HG02981 (cell line): Measurements from ENCODE around the gene MAP4.
"Not testable (repeated sequence)": the region's sequence is repeated elsewhere in the genome, so short reads cannot be mapped to it uniquely, and the experiment has no call there.

ENCODE experiments used
- ATAC-seq: cut with Tn5 transposase; IDR thresholded peaks from one replicate; pipeline ENCODE4 v1.9.1; 2021; ENCODE audit warnings: mild to moderate bottlenecking, moderate library complexity; ENCODE audit not compliant: unreplicated experiment

MAP4 gene

GRCh38 chr3:47897954-47898353, 118.3 kb downstream of the MAP4 start:
- no peak for ATAC-seq

- no peak for ATAC-seq
These were observed 119.5 kb downstream of the MAP4 start for GRCh38 chr3:47896736-47897135.

DNA sequence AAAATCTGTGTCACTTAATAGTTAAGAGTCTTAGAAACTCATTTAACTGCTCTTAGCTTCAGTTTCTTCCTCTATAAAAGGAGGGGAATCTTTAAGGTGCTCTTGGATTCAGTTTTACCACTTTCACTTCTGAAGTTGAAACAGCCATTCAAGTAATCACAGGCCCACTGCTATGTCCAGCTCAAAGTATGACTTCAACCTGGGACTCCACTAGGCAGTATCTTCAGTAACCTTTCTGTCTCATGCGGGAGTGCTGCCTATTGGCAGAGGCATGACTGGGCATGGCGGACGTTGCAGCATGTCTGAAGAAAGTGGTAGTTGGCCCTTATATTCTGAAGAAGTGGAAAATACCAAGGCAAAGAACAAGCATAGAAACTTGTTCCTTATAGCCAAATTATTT, 121.0 kb downstream of the MAP4 start:
- ATAC-seq: no peak

DNA sequence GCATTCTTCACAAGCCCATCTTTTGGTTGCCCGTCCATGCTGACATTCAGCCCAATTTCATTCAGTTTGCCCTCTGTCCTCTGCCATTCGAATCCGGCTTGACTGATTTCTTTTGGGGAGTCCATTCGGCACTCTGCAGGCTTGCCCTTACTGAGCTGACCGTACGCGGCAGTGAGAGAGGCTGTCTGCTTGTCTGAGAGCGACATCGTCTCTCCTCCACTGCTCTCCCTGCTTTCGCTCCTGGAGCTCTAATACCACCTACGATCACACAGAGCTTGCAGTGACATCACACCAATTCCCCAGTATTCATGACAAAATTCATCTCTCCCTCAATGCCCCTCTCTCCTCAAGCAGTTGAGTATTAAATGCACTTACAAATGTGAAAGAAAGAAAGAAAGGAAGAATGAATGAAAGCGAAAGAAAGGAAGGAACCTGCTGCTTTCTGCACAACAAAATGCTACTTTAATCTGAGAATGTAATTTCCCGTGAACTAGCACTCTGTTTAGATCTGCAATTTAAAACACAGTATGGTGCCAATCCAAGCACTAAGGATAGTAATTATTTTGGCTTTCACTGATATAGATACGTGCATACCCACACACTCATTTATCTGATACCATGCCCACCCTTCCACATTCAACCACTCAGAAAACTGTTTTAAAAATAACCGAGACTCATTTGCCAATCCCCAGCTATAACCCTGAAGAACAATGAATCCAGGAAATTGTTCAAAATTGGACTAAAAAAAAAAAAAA, 123.8 kb downstream of the MAP4 start:
- ATAC-seq: no peak

- ATAC-seq: no peak
These were observed 124.6 kb downstream of the MAP4 start for GRCh38 chr3:47891613-47892005.

- no peak for ATAC-seq
These were observed 125.2 kb downstream of the MAP4 start for GRCh38 chr3:47890828-47891612.

- no peak for ATAC-seq
These were observed 125.9 kb downstream of the MAP4 start for GRCh38 chr3:47890126-47890827.

DNA sequence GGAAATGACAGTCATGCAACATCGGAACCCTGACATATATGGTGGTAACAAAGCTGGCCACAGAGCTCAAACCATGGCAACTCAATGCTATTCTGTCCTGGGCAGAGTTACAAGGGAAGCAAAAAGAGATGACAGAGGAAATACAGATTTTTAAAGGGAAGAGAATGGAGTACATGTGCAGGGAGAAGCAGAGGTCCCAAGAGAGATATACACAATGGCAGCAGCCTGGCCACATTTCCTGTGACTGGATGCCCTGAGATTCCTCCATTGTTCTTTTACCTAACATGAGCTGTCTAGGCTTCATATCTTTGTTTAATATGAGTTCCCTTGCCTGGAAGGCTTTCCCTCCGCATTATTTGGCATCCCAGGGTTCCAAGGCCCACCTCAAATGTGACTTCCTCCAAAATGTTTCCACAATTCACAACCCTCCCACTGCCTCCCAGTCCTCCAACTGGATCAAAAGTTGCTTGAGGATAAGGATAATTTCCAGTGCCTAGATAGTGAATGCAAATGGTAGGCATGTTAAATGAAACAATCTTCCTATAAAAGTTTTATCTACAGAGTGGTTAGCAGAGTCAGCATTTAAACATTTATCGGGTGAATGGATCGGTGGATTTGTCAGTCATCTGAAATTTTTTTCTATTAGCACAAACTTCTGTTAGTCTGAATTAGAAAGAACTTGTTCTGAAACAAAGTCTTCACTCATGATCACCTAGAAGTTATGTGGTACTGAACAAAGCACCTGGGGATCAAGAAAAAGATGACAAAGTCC, 127.0 kb downstream of the MAP4 start:
- ATAC-seq: no peak

DNA sequence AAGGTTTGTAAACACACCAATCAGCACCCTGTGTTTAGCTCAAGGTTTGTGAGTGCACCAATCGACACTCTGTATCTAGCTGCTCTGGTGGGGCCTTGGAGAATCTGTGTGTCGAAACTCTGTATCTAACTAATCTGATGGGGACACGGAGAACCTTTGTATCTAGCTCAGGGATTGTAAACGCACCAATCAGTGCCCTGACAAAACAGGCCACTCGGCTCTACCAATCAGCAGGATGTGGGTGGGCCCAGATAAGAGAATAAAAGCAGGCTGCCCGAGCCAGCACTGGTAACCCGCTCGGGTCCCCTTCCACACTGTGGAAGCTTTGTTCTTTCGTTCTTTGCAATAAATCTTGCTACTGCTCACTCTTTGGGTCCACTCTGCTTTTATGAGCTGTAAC, 128.2 kb downstream of the MAP4 start:
- not testable (repeated sequence) for ATAC-seq

DNA sequence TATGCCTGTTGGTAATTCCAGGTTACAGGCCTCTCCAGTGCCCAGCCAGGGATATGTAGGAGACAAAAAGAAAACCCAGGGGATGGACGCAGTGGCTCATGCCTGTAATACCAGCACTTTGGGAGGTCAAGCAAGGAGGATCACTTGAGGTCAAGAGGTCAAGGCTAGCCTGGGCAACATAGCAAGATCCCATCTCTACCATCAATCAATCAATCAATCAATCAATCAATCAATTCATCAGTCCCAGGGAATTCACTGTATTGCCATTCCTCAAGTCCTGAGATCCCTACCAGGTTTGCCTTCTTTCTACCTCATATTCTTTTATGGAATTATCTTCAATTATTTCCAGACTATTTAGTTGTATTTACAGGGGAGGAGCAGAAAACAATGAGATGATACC, 131.0 kb downstream of the MAP4 start:
- ATAC-seq: no peak

DNA sequence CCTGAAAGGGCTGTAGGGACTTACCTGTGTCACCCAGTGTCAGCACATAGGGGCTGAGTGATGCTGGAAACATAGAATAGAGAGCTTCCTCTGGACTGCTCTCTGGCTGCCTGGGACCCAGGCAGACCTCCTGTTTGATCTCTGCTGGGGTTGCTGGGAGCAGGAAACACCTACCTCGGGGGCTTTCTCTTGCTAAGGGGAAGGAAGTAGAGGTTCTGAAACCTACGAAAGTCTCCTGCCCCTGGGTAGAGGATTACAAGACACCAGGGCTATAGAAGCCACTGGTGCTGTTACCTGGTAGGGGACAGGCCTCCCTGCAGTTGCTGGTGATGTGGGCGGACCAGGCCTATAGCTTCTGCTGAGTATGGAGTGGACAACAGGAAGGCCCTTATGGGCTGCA, 131.6 kb downstream of the MAP4 start:
- no peak for ATAC-seq

DNA sequence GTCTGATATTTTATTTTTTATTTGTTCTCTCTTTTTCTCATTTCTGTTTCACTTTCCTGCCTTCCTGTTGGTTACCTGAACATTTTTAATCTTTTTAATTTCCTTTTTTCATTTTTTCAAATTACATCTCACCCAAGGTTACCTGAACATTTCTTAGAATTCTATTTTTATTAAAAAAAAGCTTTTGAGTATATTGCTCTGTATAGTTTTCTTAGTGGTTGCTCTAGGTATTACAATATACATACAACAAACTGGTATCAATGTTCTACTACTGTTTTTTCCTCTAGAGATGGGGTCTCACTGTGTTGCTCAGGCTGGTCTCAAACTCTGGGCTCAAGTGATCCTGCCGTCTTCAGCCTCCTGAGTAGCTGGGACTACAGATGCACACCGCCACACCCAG, 133.9 kb downstream of the MAP4 start:
- no peak for ATAC-seq

DNA sequence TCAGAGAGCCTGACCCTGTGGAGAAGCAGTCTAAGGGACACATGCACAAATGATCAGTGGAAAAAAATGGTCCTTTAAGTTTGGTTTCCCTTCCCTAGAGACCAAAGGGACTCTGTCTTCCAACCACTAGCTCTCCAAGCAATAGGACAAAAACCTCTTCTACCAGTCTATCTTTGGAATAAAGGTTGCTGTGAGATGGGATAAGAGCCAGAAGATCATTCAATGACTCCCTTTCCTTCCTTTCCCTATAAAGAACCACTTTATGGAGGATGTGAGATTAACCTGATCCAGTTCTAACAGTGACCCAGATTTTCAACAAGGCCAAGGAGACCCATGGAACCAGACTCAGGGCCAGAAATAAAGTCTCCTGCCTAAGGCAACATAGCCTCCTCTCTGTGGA, 138.5 kb downstream of the MAP4 start:
- no peak for ATAC-seq

DNA sequence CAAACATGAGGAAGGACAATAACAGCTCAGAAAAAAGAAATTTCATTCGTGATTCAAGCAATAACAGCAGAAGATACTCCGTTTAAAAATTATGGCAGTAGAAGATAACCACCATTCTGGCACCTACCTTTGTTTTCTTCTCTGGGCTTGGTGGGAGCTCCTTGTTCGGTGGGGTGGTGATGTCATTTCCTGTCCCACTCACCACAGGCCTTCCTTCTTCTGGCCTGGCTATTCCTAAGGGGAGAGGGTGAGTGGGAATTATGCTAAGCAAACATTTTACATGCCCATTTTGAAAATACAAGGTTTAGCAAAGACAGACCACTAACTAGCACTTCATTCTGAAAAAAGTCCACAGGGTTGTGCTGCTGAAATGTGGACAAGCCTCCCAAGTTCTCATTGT, 138.9 kb downstream of the MAP4 start:
- ATAC-seq: no peak

- ATAC-seq: no peak
These were observed 141.3 kb downstream of the MAP4 start for GRCh38 chr3:47874913-47875312.

DNA sequence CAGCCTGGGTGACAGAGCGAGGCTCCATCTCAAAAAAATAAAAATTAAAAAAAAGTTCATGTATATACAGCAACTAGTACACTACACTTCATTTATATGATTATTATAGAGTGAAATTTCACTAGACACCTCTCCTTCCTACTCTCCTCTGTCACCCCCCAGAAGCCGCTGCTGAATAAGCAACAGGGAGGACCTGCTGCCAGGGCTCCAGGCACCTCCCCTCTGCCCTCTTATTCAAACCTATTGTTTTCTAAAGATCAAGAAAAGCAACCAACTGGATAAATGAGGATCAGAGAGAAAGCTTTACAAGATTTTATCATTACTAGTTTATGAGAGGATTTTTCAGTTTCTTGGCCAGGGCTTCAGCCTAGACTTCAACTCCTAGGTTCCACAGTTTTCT, 141.8 kb downstream of the MAP4 start:
- ATAC-seq: no peak

GRCh38 chr3:47872916-47873315, 143.3 kb downstream of the MAP4 start:
- no peak for ATAC-seq

- ATAC-seq: no peak
These were observed 144.8 kb downstream of the MAP4 start for GRCh38 chr3:47871389-47871788.

- no peak for ATAC-seq
These were observed 145.4 kb downstream of the MAP4 start for GRCh38 chr3:47870702-47871260.

DNA sequence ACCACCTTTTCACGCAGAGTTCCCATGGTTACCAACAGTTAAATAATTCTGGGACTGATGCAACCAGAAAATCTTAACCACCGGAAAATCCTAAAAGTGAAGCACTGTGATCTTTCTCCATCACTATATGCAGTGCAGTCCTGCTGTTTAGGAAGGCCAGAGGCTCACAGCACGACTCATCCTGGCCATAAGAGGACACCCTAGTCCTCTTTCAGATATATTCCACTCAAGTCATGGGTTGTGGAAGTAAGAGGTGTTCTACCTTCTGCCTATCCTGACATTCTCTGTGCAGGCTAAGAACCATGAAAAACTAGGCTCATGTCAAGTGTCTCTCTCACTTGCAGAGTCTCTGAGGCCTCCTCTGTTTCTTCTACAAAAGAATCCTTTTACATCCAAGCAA, 146.1 kb downstream of the MAP4 start:
- no peak for ATAC-seq

DNA sequence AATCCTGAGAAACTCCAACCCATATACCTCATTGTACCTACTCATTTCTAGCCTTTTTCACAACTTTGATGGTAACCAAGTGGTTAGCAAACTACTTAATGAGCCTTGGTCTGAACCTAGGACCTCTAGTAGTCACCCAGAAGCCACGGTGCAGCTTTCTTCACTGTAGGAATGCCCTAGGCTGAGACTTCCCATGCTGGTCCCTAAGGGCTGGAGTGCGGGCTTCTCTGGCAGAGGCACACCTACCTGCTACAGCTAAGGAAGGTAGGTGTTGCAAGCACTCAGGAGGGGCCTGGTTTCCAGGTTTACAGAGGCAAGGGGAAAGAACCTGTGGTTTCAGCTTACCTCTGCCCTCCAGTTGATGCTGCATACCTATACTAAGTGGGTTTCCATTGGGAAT, 147.9 kb downstream of the MAP4 start:
- no peak for ATAC-seq
